AG04450 (cell line): ENCODE results near the gene CABP2. TPM values are rescaled to one million over a fixed set of nuclear protein-coding genes. Genes with fewer than 3 reads are reported as not detected.
"Not testable (repeated sequence)": the region's sequence is repeated elsewhere in the genome, so short reads cannot be mapped to it uniquely, and the experiment has no call there.

Source experiments
- CTCF ChIA-PET: fragments of 300-600, 350-600 bp; formaldehyde crosslinking; extraction: SDS; loops from one replicate; lab custom pipeline; 2022; ENCODE audit warnings: antibody characterized with exemption, inconsistent platforms; lab: Charles Lee
- POLR2A ChIA-PET: fragments of 350-600 bp; formaldehyde crosslinking; extraction: SDS; loops from one replicate; lab custom pipeline; 2021; ENCODE audit warnings: antibody characterized with exemption, inconsistent platforms; lab: Yijun Ruan, JAX
- DNase-seq: peaks from one replicate; pipeline ENCODE4 v3.0.0-alpha.2; 2011; ENCODE audit warnings: low read depth, low spot score
- H3K27ac ChIP-seq: one replicate; pipeline ENCODE4 v1.5.1; 2012; ENCODE audit warnings: low read depth, low read length, control low read depth
- H3K27me3 ChIP-seq: one replicate; pipeline ENCODE4 v1.6.0; 2012; ENCODE audit warnings: low read length; ENCODE audit not compliant: control insufficient read depth, insufficient read depth
- H3K4me3 ChIP-seq: 2 replicates; pipeline ENCODE4 v1.5.1; 2011; ENCODE audit warnings: mild to moderate bottlenecking, low read depth, low read length, control low read depth
- H3K9me3 ChIP-seq: 2 replicates; pipeline ENCODE4 v1.5.1; 2012; ENCODE audit warnings: low read length; ENCODE audit not compliant: control insufficient read depth, insufficient read depth
- polyA plus RNA-seq: library from polyadenylated mRNA; depleted of rRNA; stranded (reverse); fragments of >200 nt; gene quantifications from 2 replicates; pipeline ENCODE4 v1.2.3, GENCODE V29; 2011
- TF ChIP-seq, protein P1 (sequence below): IDR thresholded peaks from 2 replicates; pipeline ENCODE4 v1.5.1; 2011; ENCODE audit warnings: low read depth, low read length, control low read depth, inconsistent platforms

Gene CABP2
- polyA plus RNA-seq, 1 experiment: not detected

DNA sequence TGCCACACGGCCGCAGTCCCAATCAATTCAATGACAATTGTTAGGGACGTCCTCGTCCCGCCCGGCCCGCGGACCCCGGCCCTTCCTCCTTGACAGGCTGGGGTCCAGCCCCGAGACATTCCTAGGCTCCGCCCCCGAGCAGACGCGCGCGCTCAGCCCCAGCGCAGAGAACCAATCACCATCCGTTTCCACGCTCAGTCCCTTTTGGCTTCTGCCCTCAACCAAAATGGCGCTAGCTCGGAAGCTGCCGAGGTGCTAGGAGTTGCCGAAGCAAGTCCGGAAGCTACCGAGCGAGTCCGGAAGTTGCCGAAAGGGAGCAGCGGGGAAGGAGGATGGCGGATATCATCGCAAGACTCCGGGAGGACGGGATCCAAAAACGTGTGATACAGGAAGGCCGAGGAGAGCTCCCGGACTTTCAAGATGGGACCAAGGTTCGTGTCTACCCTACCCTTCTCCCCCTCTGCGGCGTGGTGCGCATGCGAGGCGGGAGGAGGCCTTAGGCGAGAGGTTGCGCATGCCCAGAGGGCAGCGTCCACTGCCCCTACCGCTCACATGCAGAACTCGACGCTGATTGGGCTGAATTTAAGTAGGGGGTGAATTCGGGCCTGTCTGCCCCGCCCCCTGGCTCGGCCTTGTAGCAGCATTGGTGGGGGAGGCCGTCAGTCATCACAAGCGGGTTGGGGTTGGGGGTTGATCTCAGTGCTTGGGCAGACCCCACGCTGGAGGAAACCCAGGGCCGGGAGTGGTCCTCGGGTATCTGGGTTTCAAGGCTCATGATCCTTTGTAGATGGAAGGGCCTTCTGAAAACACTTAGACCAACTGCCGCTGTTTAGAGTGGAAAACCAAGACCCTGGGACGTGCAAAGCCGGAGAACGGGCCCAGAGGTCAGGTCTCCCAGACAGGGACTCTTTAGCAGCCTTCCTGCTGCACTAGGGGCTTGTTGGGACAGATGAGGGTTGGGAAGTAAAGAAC, 40.1 kb downstream of the CABP2 start, which contains the start of gene AIP:
AIP (plus strand) TSS at position 200 of the 972 bp plus-strand sequence; CDS start at position 333, 133 bp downstream.
- Histone ChIP-seq H3K27ac (peak within 1 kb of the TSS; percentile 70), H3K27me3 (no peaks in the 10 kb centered on the region), H3K9me3 (peaks cover 6% of the 10 kb centered on the region), H3K4me3 (peak within 1 kb of the TSS; percentile 78)
- TF ChIP-seq, protein P1, sequence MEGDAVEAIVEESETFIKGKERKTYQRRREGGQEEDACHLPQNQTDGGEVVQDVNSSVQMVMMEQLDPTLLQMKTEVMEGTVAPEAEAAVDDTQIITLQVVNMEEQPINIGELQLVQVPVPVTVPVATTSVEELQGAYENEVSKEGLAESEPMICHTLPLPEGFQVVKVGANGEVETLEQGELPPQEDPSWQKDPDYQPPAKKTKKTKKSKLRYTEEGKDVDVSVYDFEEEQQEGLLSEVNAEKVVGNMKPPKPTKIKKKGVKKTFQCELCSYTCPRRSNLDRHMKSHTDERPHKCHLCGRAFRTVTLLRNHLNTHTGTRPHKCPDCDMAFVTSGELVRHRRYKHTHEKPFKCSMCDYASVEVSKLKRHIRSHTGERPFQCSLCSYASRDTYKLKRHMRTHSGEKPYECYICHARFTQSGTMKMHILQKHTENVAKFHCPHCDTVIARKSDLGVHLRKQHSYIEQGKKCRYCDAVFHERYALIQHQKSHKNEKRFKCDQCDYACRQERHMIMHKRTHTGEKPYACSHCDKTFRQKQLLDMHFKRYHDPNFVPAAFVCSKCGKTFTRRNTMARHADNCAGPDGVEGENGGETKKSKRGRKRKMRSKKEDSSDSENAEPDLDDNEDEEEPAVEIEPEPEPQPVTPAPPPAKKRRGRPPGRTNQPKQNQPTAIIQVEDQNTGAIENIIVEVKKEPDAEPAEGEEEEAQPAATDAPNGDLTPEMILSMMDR: peak; percentile 29; the same call in 1 of the 2 replicates
- peak; percentile 94 for DNase-seq
- ChIA-PET CTCF (interaction anchor here (1.2 kb wide), 1 partner anchor 81 kb away, joined by 8 read pairs; the partner anchor contains the start of gene PPP1CA), POLR2A (interaction anchor here (0.5 to 1.0 kb wide), 8 partner anchors 8 to 110 kb away, joined by 3 to 5 read pairs (median 3); partner anchors contain the start of genes CLCF1 and RPS6KB2)

DNA sequence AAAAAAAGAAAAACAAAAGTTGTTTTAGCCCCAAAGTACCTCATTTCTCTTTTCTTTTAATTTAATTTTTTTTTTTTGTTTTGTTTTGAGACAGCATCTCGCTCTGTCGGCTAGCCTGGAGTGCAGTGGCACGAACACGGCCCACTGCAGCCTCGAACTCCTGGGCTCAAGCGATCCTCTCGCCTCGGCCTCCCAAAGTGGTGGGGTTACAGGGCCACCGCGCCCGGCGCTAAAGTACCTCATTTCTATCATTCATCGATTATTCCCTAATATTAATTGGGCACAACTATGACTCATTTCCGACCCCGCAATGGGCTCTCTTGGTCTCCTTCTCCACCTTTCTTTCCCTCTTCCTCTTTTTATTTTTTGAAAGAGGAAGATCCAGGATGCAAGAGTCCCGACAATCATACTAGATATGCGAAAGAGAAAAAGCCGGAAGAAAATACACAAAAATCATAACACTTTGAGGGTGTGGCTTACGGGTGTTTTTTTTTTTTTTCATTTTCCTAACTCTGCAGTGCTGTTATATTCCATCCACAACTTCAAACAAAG, 40.9 kb downstream of the CABP2 start:
- peaks cover 6% of the 10 kb centered on the region for H3K9me3 ChIP-seq
- peak overlapping the region; percentile 78 for H3K4me3 ChIP-seq
- TF ChIP-seq, protein P1: no peak
- no peaks in the 10 kb centered on the region for H3K27me3 ChIP-seq
- DNase-seq: no peak
- H3K27ac ChIP-seq: no peak overlapping the region
- ChIA-PET CTCF (interaction anchor here (1.0 to 1.2 kb wide), 2 partner anchors 80 kb away, joined by 5 to 8 read pairs; partner anchors contain the start of gene PPP1CA), POLR2A (interaction anchor here (0.5 to 1.0 kb wide), 8 partner anchors 7 to 109 kb away, joined by 3 to 5 read pairs (median 3); partner anchors contain the start of genes CLCF1 and RPS6KB2)

DNA sequence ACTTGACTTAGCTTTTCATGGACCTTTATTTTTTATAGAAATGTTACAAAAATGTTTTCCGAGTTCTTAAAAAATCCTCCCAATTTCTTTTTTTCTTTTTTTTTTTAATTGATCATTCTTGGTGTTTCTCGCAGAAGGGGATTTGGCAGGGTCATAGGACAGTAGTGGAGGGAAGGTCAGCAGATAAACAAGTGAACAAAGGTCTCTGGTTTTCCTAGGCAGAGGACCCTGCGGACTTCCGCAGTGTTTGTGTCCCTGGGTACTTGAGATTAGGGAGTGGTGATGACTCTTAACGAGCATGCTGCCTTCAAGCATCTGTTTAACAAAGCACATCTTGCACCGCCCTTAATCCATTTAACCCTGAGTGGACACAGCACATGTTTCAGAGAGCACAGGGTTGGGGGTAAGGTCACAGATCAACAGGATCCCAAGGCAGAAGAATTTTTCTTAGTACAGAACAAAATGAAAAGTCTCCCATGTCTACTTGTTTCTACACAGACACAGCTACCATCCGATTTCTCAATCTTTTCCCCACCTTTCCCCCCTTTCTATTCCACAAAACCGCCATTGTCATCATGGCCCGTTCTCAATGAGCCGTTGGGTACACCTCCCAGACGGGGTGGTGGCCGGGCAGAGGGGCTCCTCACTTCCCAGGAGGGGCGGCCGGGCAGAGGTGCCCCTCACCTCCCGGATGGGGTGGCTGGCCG, 45.7 kb downstream of the CABP2 start:
- H3K4me3 ChIP-seq, H3K9me3 ChIP-seq, POLR2A ChIA-PET, H3K27me3 ChIP-seq, H3K27ac ChIP-seq, DNase-seq: not testable (repeated sequence)
- CTCF ChIA-PET: interaction anchor here (2.1 kb wide), 1 partner anchor 76 kb away, joined by 8 read pairs; the partner anchor contains the start of gene PPP1CA

DNA sequence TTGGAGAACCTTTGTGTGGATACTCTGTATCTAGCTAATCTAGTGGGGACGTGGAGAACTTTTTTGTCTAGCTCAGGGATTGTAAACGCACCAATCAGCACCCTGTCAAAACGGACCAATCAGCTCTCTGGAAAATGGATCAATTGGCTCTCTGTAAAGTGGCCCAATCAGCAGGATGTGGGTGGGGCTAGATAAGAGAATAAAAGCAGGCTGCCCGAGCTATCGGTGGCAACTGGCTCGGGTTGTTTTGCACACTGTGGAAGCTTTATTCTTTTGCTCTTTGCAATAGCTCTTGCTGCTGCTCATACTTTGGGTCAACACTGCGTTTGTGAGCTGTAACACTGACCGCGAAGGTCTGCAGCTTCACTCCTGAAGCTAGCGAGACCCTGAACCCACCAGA, 46.6 kb downstream of the CABP2 start:
- H3K27ac ChIP-seq, H3K4me3 ChIP-seq, H3K27me3 ChIP-seq, POLR2A ChIA-PET, DNase-seq, H3K9me3 ChIP-seq: not testable (repeated sequence)
- CTCF ChIA-PET: interaction anchor here (2.1 kb wide), 1 partner anchor 75 kb away, joined by 8 read pairs; the partner anchor contains the start of gene PPP1CA

DNA sequence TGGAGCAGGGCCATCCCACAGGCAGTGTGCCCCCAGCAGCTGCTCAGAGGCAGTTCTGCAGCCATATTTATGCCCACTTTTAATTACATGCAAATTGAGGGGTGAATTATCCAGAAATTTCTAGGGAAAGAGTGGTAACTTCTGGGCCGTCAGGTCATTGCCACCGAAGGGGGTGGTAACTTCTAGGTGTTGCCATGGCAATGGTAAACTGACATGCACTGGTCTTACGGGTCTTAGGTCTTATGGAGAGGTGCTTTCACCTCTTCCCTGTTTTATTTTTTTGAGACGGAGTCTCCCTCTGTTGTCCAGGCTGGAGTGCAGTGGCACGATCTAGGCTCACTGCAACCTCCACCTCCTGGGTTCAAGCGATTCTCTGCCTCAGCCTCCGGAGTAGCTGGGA, 50.4 kb downstream of the CABP2 start:
- CTCF ChIA-PET: no interaction called here

More for the DNA sequence above, 50.4 kb downstream of the CABP2 start:
- POLR2A ChIA-PET: no interaction called here
- H3K27ac ChIP-seq: no peak overlapping the region
- DNase-seq: no peak
- peaks cover 2% of the 10 kb centered on the region; the same call in 1 of the 2 replicates for H3K9me3 ChIP-seq
- H3K27me3 ChIP-seq: peaks cover 4% of the 10 kb centered on the region
- TF ChIP-seq, protein P1: no peak
- H3K4me3 ChIP-seq: no peak overlapping the region
